ENCODE measurements around the gene FREM2. TPM values are rescaled to one million over a fixed set of nuclear protein-coding genes. Genes with fewer than 3 reads are reported as not detected.

FREM2 gene
- total and polyA plus RNA-seq, 2 of the 13 experiments (the other 11 are each of a cell fraction or from before 2014, with no cell fraction given) = not detected

DNA sequence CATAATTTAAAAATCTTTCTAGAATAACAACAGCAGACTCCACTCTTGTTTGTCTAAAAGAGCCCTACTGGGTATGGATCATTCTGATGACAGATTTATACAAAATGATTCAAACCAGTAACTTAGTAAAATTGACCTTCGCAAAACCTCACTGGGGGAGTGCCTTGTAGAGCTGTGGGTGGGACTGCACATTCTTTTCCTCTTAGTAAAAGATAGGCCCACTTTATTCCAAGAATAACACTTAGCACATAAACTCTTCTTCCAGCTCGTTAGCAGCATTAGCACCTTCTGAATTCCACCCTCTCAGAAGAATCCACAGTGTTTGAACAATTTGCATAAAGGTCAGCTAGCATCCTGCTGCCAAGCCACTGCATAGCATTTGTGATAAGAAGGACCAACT is 196.9 kb downstream of the FREM2 start:
- no peaks in the 10 kb centered on the region for H3K4me1 ChIP-seq (ENCODE audit: insufficient read depth, low read length)
- TF ChIP-seq HHEX (CRISPR knock-in tag; IDR thresholded peaks at IDR 0.05) = no peak
- no peak for TF ChIP-seq RFX1 (IDR thresholded peaks at IDR 0.05)
- TF ChIP-seq ZNF484 (CRISPR knock-in tag; IDR thresholded peaks at IDR 0.05; ENCODE audit: borderline replicate concordance, low read depth) = no peak
- no peak for TF ChIP-seq POGZ (CRISPR knock-in tag; IDR thresholded peaks at IDR 0.05)
- H3K4me2 ChIP-seq (ENCODE audit: low read depth, low read length) = no peak overlapping the region
- H3K9ac ChIP-seq (ENCODE audit: insufficient read depth, low read depth, low read length) = no peak overlapping the region
- H2AFZ ChIP-seq (ENCODE audit: low read length) = no peak overlapping the region
- no peaks in the 10 kb centered on the region for H4K20me1 ChIP-seq (ENCODE audit: insufficient read depth, low read length)
- FAIRE-seq = no peak
- H3K27ac ChIP-seq (ENCODE audit: extremely low read length, insufficient read depth, low read length) = no peak overlapping the region
- ATAC-seq = no peak
- in situ Hi-C loops (cut with HindIII; ENCODE audit: extremely low pct_ligation_motif_present, low pct_unique_long_range_greater_than_20kb) (no loop called here), intact Hi-C loops (cut with micrococcal nuclease; ENCODE audit: unreplicated experiment) (no loop called here)
- no peaks in the 10 kb centered on the region for H3K79me2 ChIP-seq (ENCODE audit: insufficient read depth, low read length)
- POLR2A ChIA-PET = no interaction called here
- CTCF ChIA-PET (ENCODE audit: low intra/inter-chr PET ratio, low total read pairs) = no interaction called here
- DNase-seq (ENCODE audit: low spot score) = no peak
- no TSS peak for BruUV-seq (replicated peaks)
- H3K4me3 ChIP-seq (replicated peaks in 1 of 3; ENCODE audit: insufficient read depth in 1 of 3, low read depth in 2 of 3, low read length in 3 of 3) = no peak overlapping the region
- H3K36me3 ChIP-seq (replicated peaks in 1 of 2; ENCODE audit: control insufficient read depth in 1 of 2, insufficient read depth in 2 of 2, low read length in 2 of 2) = no peaks in the 10 kb centered on the region
- 23% methylated on average over 2 of the region's 2 CpGs for WGBS (ENCODE audit: low lambda C conversion rate)
- H3K27me3 ChIP-seq (ENCODE audit: control insufficient read depth in 1 of 2, insufficient read depth in 2 of 2, low read length in 2 of 2) = peaks cover 0 to 1% of the 10 kb centered on the region in 2 experiments; a peak in 1 of 5 replicates
- no peaks in the 10 kb centered on the region for H3K9me3 ChIP-seq (ENCODE audit: low read length)

DNA sequence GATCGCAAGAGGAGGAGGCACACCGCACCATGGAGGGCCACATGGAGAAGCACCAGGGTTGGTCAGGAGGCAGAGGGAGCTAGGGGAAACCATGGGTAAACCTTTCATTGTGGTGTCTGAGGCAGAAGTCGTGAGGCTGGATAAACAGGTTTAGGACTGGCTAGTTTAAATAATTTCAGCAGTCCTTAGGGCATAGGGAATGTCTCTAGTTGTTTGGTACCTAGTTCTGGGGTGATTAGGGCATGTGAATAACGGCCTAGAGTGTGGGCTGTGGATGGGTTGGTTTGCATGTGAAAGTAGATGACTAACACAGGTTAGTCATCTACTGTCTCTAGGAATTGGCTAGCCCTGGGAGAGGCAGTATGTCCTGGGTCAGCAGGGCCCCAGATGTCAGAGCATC is 201.4 kb downstream of the FREM2 start:
- no peak overlapping the region for H3K27ac ChIP-seq (ENCODE audit: extremely low read length, insufficient read depth, low read length)
- no peaks in the 10 kb centered on the region for H3K4me1 ChIP-seq (ENCODE audit: insufficient read depth, low read length)
- no peaks in the 10 kb centered on the region for H3K9me3 ChIP-seq (ENCODE audit: low read length)
- DNase-seq (ENCODE audit: low spot score) (no peak), FAIRE-seq (no peak), ATAC-seq (no peak)
- H3K79me2 ChIP-seq (ENCODE audit: insufficient read depth, low read length) = no peaks in the 10 kb centered on the region
- POLR2A ChIA-PET = no interaction called here
- 40% methylated on average over 4 of the region's 4 CpGs for WGBS (ENCODE audit: low lambda C conversion rate)
- no peaks in the 10 kb centered on the region for H3K36me3 ChIP-seq (replicated peaks in 1 of 2; ENCODE audit: control insufficient read depth in 1 of 2, insufficient read depth in 2 of 2, low read length in 2 of 2)
- BruUV-seq (replicated peaks) = no TSS peak
- no peaks in the 10 kb centered on the region for H4K20me1 ChIP-seq (ENCODE audit: insufficient read depth, low read length)
- no peak overlapping the region for H3K9ac ChIP-seq (ENCODE audit: insufficient read depth, low read depth, low read length)
- no peak overlapping the region for H3K4me2 ChIP-seq (ENCODE audit: low read depth, low read length)
- no peak overlapping the region for H2AFZ ChIP-seq (ENCODE audit: low read length)
- no peak for TF ChIP-seq RARA (CRISPR knock-in tag; IDR thresholded peaks at IDR 0.05)
- TF ChIP-seq PHB2 (IDR thresholded peaks at IDR 0.05; ENCODE audit: partially characterized antibody) = no peak
- TF ChIP-seq SETDB1 (CRISPR knock-in tag; IDR thresholded peaks at IDR 0.05; ENCODE audit: borderline replicate concordance) = no peak
- TF ChIP-seq, protein P1, sequence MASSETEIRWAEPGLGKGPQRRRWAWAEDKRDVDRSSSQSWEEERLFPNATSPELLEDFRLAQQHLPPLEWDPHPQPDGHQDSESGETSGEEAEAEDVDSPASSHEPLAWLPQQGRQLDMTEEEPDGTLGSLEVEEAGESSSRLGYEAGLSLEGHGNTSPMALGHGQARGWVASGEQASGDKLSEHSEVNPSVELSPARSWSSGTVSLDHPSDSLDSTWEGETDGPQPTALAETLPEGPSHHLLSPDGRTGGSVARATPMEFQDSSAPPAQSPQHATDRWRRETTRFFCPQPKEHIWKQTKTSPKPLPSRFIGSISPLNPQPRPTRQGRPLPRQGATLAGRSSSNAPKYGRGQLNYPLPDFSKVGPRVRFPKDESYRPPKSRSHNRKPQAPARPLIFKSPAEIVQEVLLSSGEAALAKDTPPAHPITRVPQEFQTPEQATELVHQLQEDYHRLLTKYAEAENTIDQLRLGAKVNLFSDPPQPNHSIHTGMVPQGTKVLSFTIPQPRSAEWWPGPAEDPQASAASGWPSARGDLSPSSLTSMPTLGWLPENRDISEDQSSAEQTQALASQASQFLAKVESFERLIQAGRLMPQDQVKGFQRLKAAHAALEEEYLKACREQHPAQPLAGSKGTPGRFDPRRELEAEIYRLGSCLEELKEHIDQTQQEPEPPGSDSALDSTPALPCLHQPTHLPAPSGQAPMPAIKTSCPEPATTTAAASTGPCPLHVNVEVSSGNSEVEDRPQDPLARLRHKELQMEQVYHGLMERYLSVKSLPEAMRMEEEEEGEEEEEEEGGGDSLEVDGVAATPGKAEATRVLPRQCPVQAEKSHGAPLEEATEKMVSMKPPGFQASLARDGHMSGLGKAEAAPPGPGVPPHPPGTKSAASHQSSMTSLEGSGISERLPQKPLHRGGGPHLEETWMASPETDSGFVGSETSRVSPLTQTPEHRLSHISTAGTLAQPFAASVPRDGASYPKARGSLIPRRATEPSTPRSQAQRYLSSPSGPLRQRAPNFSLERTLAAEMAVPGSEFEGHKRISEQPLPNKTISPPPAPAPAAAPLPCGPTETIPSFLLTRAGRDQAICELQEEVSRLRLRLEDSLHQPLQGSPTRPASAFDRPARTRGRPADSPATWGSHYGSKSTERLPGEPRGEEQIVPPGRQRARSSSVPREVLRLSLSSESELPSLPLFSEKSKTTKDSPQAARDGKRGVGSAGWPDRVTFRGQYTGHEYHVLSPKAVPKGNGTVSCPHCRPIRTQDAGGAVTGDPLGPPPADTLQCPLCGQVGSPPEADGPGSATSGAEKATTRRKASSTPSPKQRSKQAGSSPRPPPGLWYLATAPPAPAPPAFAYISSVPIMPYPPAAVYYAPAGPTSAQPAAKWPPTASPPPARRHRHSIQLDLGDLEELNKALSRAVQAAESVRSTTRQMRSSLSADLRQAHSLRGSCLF (CRISPR knock-in tag; IDR thresholded peaks at IDR 0.05; ENCODE audit: borderline replicate concordance) = no peak
- no peak for TF ChIP-seq ZNF263 (CRISPR knock-in tag; IDR thresholded peaks at IDR 0.05)
- TF ChIP-seq ZNF207 (IDR thresholded peaks at IDR 0.05; ENCODE audit: borderline replicate concordance) = no peak
- TF ChIP-seq ZNF747 (CRISPR knock-in tag; IDR thresholded peaks at IDR 0.05; ENCODE audit: borderline replicate concordance) = no peak
- H3K4me3 ChIP-seq (replicated peaks in 1 of 3; ENCODE audit: insufficient read depth in 1 of 3, low read depth in 2 of 3, low read length in 3 of 3) = no peak overlapping the region
- intact Hi-C loops (cut with micrococcal nuclease; ENCODE audit: unreplicated experiment) (no loop called here), in situ Hi-C loops (cut with HindIII; ENCODE audit: extremely low pct_ligation_motif_present, low pct_unique_long_range_greater_than_20kb) (no loop called here)
- no peaks in the 10 kb centered on the region for H3K27me3 ChIP-seq (ENCODE audit: control insufficient read depth in 1 of 2, insufficient read depth in 2 of 2, low read length in 2 of 2)
- CTCF ChIA-PET (ENCODE audit: low intra/inter-chr PET ratio, low total read pairs) = no interaction called here
